GM12878 (cell line): ENCODE data around the gene TTC33. TPM values are rescaled to one million over a fixed set of nuclear protein-coding genes. Genes with fewer than 3 reads are reported as not detected.

ENCODE experiments used
- ATAC-seq: fragments of 200-7000 bp; cut with Tn5 transposase; 3 replicates; pipeline ENCODE4 v1.9.1; 2020; ENCODE audit warnings: mild to moderate bottlenecking, moderate library complexity
- BruUV-seq: library from RNA; stranded (reverse); fragments of 400-500 nt; replicated peaks from 2 replicates; lab custom pipeline; 2021; lab: Mats Ljungman, UMichigan
- CTCF ChIA-PET: fragments of 300-600 bp; sonication (Branson Sonifier 250); formaldehyde crosslinking; extraction: SDS; loops from one replicate; lab custom pipeline; 2021; ENCODE audit warnings: inconsistent platforms; lab: Yijun Ruan, JAX
- POLR2A ChIA-PET: fragments of 350-600 bp; formaldehyde crosslinking; extraction: SDS; loops from one replicate; lab custom pipeline; 2021; ENCODE audit warnings: inconsistent platforms; lab: Charles Lee
- RAD21 ChIA-PET: fragments of 300-600 bp; sonication (Branson Sonifier 250); formaldehyde crosslinking; loops from one replicate; lab custom pipeline; 2023; ENCODE audit warnings: antibody characterized with exemption; ENCODE audit not compliant: unreplicated experiment; lab: Charles Lee
- SMC1A ChIA-PET: fragments of 300-600 bp; sonication (Branson Sonifier 250); formaldehyde crosslinking; loops from one replicate; lab custom pipeline; 2023; ENCODE audit not compliant: unreplicated experiment, uncharacterized antibody; lab: Charles Lee
- DNase-seq: peaks from one replicate; pipeline ENCODE4 v3.0.0-alpha.2; 2011; ENCODE audit warnings: low read depth, low spot score
- FAIRE-seq: peaks from 3 replicates; lab custom pipeline; 2011; peaks lifted over from hg19 to GRCh38; lab: Jason Lieb, UNC
- H2AFZ ChIP-seq: 2 replicates; pipeline ENCODE4 v1.6.0; 2011; ENCODE audit warnings: low read depth, low read length, control low read depth; ENCODE audit not compliant: control insufficient read depth
- H3K27ac ChIP-seq: 2 replicates; pipeline ENCODE4 v1.5.1; 2011; ENCODE audit warnings: control low read depth; ENCODE audit not compliant: control insufficient read depth, insufficient read depth
- H3K27me3 ChIP-seq, 2 experiments: replicated peaks in 1 of 2; 2 replicates each; pipeline versions ENCODE4 v1.6.0 to v1.6.1; 2011; ENCODE audit warnings: low read length in 1 of 2; ENCODE audit not compliant: control insufficient read depth in 2 of 2, insufficient read depth in 2 of 2
- H3K36me3 ChIP-seq, 2 experiments: 2 replicates each; pipeline ENCODE4 v1.5.1; 2011; ENCODE audit warnings: low read length in 1 of 2; ENCODE audit not compliant: control insufficient read depth in 2 of 2, insufficient read depth in 2 of 2
- H3K4me1 ChIP-seq: 2 replicates; pipeline ENCODE4 v1.6.1; 2011; ENCODE audit warnings: mild to moderate bottlenecking, low read length, moderate library complexity, mixed read lengths; ENCODE audit not compliant: control insufficient read depth, insufficient read depth
- H3K4me2 ChIP-seq: 2 replicates; pipeline ENCODE4 v1.6.0; 2011; ENCODE audit warnings: control low read depth; ENCODE audit not compliant: control insufficient read depth, insufficient read depth
- H3K4me3 ChIP-seq: fragments of 200-600 bp; sonication (generic); 2 replicates; pipeline ENCODE4 v1.5.1; 2016
- H3K79me2 ChIP-seq: 2 replicates; pipeline ENCODE4 v1.6.0; 2011; ENCODE audit warnings: low read length; ENCODE audit not compliant: control insufficient read depth, insufficient read depth
- H3K9ac ChIP-seq: 2 replicates; pipeline ENCODE4 v1.8.0; 2011; ENCODE audit warnings: low read length, control low read depth, mixed read lengths; ENCODE audit not compliant: control insufficient read depth, insufficient read depth
- H3K9me3 ChIP-seq: replicated peaks from 3 replicates; pipeline ENCODE4 v1.5.1; 2011; ENCODE audit warnings: mild to moderate bottlenecking, low read length; ENCODE audit not compliant: control insufficient read depth, insufficient read depth
- H4K20me1 ChIP-seq: 2 replicates; pipeline ENCODE4 v1.6.0; 2011; ENCODE audit not compliant: control insufficient read depth, insufficient read depth
- CHD1 ChIP-seq: IDR thresholded peaks from 2 replicates; pipeline ENCODE4 v1.6.1; 2012; ENCODE audit warnings: low read depth, low read length, improper control_type of control experiment
- E2F4 ChIP-seq: IDR thresholded peaks from 2 replicates; pipeline ENCODE4 v1.6.1; 2012; ENCODE audit warnings: low read depth, low read length, improper control_type of control experiment
- ETV6 ChIP-seq, 2 experiments: fragments of 450-650 bp in 1 of 2; IDR thresholded peaks in 1 of 2; conservative IDR thresholded peaks in 1 of 2; 2 replicates each; pipeline ENCODE4 v1.6.1; 2014; ENCODE audit warnings: antibody characterized with exemption in 1 of 2, borderline replicate concordance in 1 of 2, low read depth in 1 of 2, mild to moderate bottlenecking in 1 of 2, moderate library complexity in 1 of 2
- SMC3 ChIP-seq: IDR thresholded peaks from 2 replicates; pipeline ENCODE4 v1.6.1; 2011; ENCODE audit warnings: low read length, improper control_type of control experiment, borderline replicate concordance
- TAF1 ChIP-seq: IDR thresholded peaks from 2 replicates; pipeline ENCODE4 v1.6.1; 2011; ENCODE audit warnings: mild to moderate bottlenecking, low read depth, low read length, borderline replicate concordance
- WGBS: methylation state at CpG from one replicate; pipeline ENCODE4 v1.1.6; 2016; ENCODE audit warnings: low lambda C conversion rate; ENCODE audit not compliant: insufficient replicate concordance, insufficient coverage; ENCODE audit errors: missing lambda C conversion rate; 5-methylcytosine and 5-hydroxymethylcytosine counted together
- in situ Hi-C: fragments of 300-500 bp; cut with MboI; formaldehyde crosslinking; loops from 9 replicates; pipeline ENCODE4 v1.14.3; 2018; ENCODE audit warnings: mixed read lengths
- intact Hi-C: fragments of 100-400 bp; cut with micrococcal nuclease; formaldehyde crosslinking; loops from one replicate; pipeline ENCODE4 v1.14.2; 2022; ENCODE audit not compliant: unreplicated experiment
- polyA plus RNA-seq, 11 experiments: library from polyadenylated mRNA; depleted of rRNA in 4 of 11; unstranded in 6 of 11; stranded (reverse) in 5 of 11; fragments of >200 nt; fragmentation: Nextera tagmentation in 4 of 11; fragmentation: Illumina TruSeq in 1 of 11; extraction: Ambion mirVana in 4 of 11; extraction: Trizol in 1 of 11; gene quantifications; 1 replicate in 1 of 11; 2 replicates in 10 of 11; pipeline versions ENCODE4 v1.2.1 to v1.2.3, GENCODE V29; 2011 to 2016; ENCODE audit warnings: inconsistent platforms in 2 of 11, missing spikeins in 2 of 11, low read depth in 1 of 11
- total RNA-seq, 4 experiments: library from RNA; depleted of rRNA in 3 of 4; stranded (reverse); fragments of >200 nt in 3 of 4; fragmentation: Illumina TruSeq in 1 of 4; extraction: Trizol in 1 of 4; gene quantifications; 2 replicates each; pipeline versions ENCODE4 v1.2.1 to v1.2.3, GENCODE V29; 2013 to 2021

The TTC33 gene
- total and polyA plus RNA-seq, 10 of the 15 experiments (the other 5 are each of a cell fraction or from before 2014, with no cell fraction given) = 7.9 to 22.3 (median 14.6) TPM

GRCh38 chr5:40776658-40776977 lies 20.9 kb upstream of the TTC33 start:
- no peak overlapping the region for H2AFZ ChIP-seq
- SMC1A ChIA-PET = interaction anchor here (1.2 to 1.4 kb wide), 2 partner anchors 17 to 56 kb away, joined by 3 to 5 read pairs; no protein-coding TSS in a partner anchor
- no peak for TF ChIP-seq E2F4
- TF ChIP-seq, all 136 proteins: peak for 0
- in situ Hi-C loops = no loop called here
- Histone ChIP-seq H3K27me3 (no peaks in the 10 kb centered on the region), H4K20me1 (no peaks in the 10 kb centered on the region), H3K36me3 (peaks cover 0 to 1% of the 10 kb centered on the region in 2 experiments; a peak in 2 of 4 replicates), H3K27ac (no peak overlapping the region), H3K9ac (no peak overlapping the region), H3K4me3 (no peak overlapping the region), H3K79me2 (peaks cover 12% of the 10 kb centered on the region), H3K9me3 (no peaks in the 10 kb centered on the region), H3K4me2 (no peak overlapping the region), H3K4me1 (no peaks in the 10 kb centered on the region; the same call in 1 of the 2 replicates)
- FAIRE-seq = no peak
- CTCF ChIA-PET = interaction anchor here (1.0 kb wide), 1 partner anchor 12 kb away, joined by 3 read pairs; no protein-coding TSS in a partner anchor
- intact Hi-C loops = no loop called here
- WGBS = 50% methylated on average over 1 of the region's 1 CpG
- RAD21 ChIA-PET = no interaction called here
- ATAC-seq = no peak; the same call in 2 of the 3 replicates
- POLR2A ChIA-PET = no interaction called here
- TSS peak; percentile 12 for BruUV-seq
- DNase-seq = no peak

- SMC1A ChIA-PET = interaction anchor here (1.2 to 1.4 kb wide), 3 partner anchors 13 to 56 kb away, joined by 3 to 5 read pairs (median 4); no protein-coding TSS in a partner anchor
- Histone ChIP-seq H3K4me3 (no peak overlapping the region), H3K27ac (no peak overlapping the region), H3K79me2 (peaks cover 12% of the 10 kb centered on the region), H3K27me3 (no peaks in the 10 kb centered on the region), H3K36me3 (peaks cover 0 to 2% of the 10 kb centered on the region in 2 experiments; a peak in 2 of 4 replicates), H3K9me3 (no peaks in the 10 kb centered on the region), H3K9ac (no peak overlapping the region), H3K4me2 (no peak overlapping the region), H3K4me1 (no peaks in the 10 kb centered on the region; the same call in 1 of the 2 replicates)
- POLR2A ChIA-PET = no interaction called here
- in situ Hi-C loops = no loop called here
- DNase-seq (no peak), FAIRE-seq (no peak)
- TF ChIP-seq CHD1 (no peak), ETV6 (conservative IDR thresholded peaks at IDR 0.05 in 1 of 2, IDR thresholded peaks at IDR 0.05 in 1 of 2; ENCODE audit: borderline replicate concordance in 1 of 2, low read depth in 1 of 2) (no peak), TAF1 (no peak), SMC3 (no peak)
- TF ChIP-seq, all 136 proteins: peak for 0
- H4K20me1 ChIP-seq = no peaks in the 10 kb centered on the region
- H2AFZ ChIP-seq = no peak overlapping the region
- no peak for ATAC-seq
- ChIA-PET RAD21 (no interaction called here), CTCF (interaction anchor here (1.0 kb wide), 1 partner anchor 12 kb away, joined by 3 read pairs; no protein-coding TSS in a partner anchor)
- WGBS = 87% methylated on average over 6 of the region's 6 CpGs
- BruUV-seq = no TSS peak
- intact Hi-C loops = no loop called here
Observed at GRCh38 chr5:40775846-40776657, 20.3 kb upstream of the TTC33 start.
